ENCODE measurements around the gene FSIP1. TPM values are rescaled to one million over a fixed set of nuclear protein-coding genes. Genes with fewer than 3 reads are reported as not detected.

FSIP1 gene
- total and polyA plus RNA-seq, 8 donors, result 0.38 to 2.7 (median 0.83) TPM

DNA sequence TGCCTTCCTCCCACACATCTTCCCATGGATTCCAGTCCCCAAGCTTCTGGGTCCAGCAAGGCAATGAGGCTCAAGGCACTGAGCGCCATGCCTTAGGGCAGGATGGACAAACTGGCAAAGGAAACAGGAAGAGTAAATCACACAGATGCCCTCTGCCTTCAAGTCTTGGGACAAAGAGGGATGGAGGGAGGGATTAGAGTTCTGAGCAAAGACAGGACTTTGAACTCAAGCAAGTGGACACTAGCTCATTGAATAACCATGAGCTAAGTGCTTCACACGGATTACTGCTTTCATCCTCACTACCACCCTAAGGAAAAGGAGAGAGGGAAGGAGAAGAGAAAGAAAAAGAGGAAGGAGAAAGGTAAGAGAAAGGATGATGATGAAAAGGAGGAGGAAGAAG, 209.4 kb downstream of the FSIP1 start:
- DNase-seq, result no peak
- Histone ChIP-seq H3K27me3 (peaks cover 0 to 24% of the 10 kb centered on the region in 2 donors), H3K4me3 (no peak overlapping the region), H3K4me1 (peaks cover 0 to 9% of the 10 kb centered on the region in 2 donors), H3K9me3 (no peaks in the 10 kb centered on the region), H3K27ac (no peak overlapping the region), H3K36me3 (no peaks in the 10 kb centered on the region)
- TF ChIP-seq, protein P1, sequence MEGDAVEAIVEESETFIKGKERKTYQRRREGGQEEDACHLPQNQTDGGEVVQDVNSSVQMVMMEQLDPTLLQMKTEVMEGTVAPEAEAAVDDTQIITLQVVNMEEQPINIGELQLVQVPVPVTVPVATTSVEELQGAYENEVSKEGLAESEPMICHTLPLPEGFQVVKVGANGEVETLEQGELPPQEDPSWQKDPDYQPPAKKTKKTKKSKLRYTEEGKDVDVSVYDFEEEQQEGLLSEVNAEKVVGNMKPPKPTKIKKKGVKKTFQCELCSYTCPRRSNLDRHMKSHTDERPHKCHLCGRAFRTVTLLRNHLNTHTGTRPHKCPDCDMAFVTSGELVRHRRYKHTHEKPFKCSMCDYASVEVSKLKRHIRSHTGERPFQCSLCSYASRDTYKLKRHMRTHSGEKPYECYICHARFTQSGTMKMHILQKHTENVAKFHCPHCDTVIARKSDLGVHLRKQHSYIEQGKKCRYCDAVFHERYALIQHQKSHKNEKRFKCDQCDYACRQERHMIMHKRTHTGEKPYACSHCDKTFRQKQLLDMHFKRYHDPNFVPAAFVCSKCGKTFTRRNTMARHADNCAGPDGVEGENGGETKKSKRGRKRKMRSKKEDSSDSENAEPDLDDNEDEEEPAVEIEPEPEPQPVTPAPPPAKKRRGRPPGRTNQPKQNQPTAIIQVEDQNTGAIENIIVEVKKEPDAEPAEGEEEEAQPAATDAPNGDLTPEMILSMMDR (IDR thresholded peaks at IDR 0.05), result no peak
- ATAC-seq, result no peak
- intact Hi-C loops (cut with DNase I), result no loop called here

DNA sequence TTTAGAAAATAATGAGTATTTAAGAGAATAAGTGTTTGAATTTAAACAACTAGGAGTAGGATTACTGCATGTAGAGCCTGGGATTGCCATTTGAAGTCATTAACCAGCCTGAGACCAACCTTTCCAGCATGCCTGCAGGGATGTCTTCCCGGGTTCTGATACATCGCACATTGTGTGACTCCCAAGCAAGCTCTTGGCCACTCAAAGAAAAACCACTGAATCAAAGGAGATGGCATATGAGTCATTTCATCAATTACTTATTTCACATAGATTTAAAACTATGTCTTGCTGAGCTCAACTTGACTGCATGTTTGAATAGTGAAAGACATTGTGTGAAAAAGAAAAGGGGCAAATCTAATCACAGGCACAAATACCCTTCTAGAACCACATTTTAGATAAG, 216.8 kb downstream of the FSIP1 start:
- Histone ChIP-seq H3K4me3 (no peak overlapping the region), H3K36me3 (no peaks in the 10 kb centered on the region), H3K9me3 (no peaks in the 10 kb centered on the region), H3K27me3 (no peaks in the 10 kb centered on the region), H3K27ac (no peak overlapping the region), H3K4me1 (no peaks in the 10 kb centered on the region)
- TF ChIP-seq, protein P1 (IDR thresholded peaks at IDR 0.05), result no peak
- ATAC-seq, result no peak
- DNase-seq, result no peak
- intact Hi-C loops (cut with DNase I), result no loop called here

DNA sequence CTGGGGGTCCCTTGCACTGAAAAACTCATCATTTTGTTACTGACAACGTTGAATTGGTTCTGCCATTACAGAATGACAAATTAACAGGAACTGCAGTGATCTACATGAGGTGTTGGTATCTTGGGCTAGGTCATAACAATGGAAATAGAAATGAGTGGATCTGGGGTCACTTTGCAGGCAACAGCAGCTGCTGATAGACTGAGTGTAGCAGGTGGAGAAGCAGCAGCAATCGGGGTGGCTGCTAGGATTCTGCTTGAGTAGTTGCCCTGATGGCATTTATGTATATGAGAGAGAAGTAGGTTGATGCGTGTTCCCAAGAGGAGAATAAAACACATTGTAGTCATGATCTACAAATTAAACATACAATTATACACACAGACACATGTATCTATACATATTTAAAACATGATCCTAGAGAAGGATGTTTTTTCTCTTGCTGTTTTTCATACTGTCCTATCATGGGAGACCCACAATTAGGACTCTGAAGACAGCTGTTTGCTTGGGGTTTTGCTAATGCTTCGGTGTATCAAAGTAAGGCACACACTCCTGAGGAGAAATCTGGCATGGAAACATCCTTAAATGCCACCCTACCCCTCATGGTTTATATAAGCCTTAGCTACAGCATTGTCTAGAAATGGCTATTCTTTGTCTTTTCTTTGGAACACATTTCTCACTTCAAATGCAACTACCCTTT, 217.5 kb downstream of the FSIP1 start:
- H3K9me3 ChIP-seq, result no peaks in the 10 kb centered on the region
- intact Hi-C loops (cut with DNase I), result no loop called here
- no peak for ATAC-seq
- no peak for DNase-seq
- TF ChIP-seq, protein P1 (IDR thresholded peaks at IDR 0.05), result no peak
- no peaks in the 10 kb centered on the region for H3K36me3 ChIP-seq
- H3K27ac ChIP-seq, result no peak overlapping the region
- H3K27me3 ChIP-seq, result no peaks in the 10 kb centered on the region
- H3K4me1 ChIP-seq, result no peaks in the 10 kb centered on the region
- no peak overlapping the region for H3K4me3 ChIP-seq

DNA sequence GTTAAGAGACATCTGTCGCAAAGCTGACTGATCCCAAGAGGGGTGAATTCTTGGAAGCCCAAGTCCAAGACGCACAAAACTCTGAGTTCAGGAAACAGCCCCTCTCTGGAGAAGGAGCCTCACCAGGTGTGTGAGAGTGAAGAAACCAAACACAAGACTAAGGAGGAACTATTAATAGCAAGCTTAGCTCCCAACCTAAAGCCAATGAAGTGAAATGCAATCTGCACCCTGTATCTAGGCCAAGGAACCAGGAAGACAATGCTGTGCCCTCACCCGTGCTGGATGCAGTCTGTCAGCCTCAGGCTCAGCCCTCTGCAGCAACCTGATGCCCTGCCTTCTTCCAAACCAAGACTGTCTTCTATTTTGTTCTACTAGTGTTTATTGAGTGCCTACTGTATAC, 224.2 kb downstream of the FSIP1 start:
- H3K4me3 ChIP-seq, result no peak overlapping the region
- H3K4me1 ChIP-seq, result no peaks in the 10 kb centered on the region
- TF ChIP-seq, protein P1 (IDR thresholded peaks at IDR 0.05), result no peak
- no peaks in the 10 kb centered on the region for H3K9me3 ChIP-seq
- ATAC-seq, result no peak
- no peak overlapping the region for H3K27ac ChIP-seq
- H3K36me3 ChIP-seq, result no peaks in the 10 kb centered on the region
- intact Hi-C loops (cut with DNase I), result no loop called here
- H3K27me3 ChIP-seq, result peaks cover 0 to 6% of the 10 kb centered on the region in 2 donors
- DNase-seq, result no peak

DNA sequence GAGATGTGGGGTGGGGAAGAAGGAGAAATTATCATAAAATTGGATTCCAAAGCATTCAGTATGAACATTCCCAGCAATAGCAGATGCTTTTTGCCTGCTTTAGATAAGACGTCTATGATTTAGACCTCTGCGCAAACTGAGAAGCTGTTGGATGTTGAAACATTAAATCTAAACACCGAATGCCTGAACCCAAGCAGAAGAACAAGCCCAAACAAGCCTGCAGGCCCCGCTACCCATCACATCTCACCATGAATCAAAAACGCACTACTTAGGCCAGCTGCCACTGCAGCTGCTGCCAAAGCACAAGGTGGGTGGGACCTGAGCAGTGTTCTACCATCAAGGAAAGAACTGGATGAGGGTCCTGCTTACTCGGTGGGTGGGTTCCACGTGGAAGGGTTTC, 226.2 kb downstream of the FSIP1 start:
- peaks cover 0 to 6% of the 10 kb centered on the region in 2 donors for H3K27me3 ChIP-seq
- ATAC-seq (no peak), DNase-seq (peak in 1 of 4 donors; percentile 36)
- H3K9me3 ChIP-seq, result no peaks in the 10 kb centered on the region
- no peaks in the 10 kb centered on the region for H3K36me3 ChIP-seq
- H3K27ac ChIP-seq, result no peak overlapping the region
- H3K4me3 ChIP-seq, result no peak overlapping the region
- intact Hi-C loops (cut with DNase I), result no loop called here
- no peaks in the 10 kb centered on the region for H3K4me1 ChIP-seq
- TF ChIP-seq, protein P1 (IDR thresholded peaks at IDR 0.05), result no peak

Data from left lung (tissue), 10 donors.